ENCODE results near the gene PRIM1. TPM values are rescaled to one million over a fixed set of nuclear protein-coding genes. Genes with fewer than 3 reads are reported as not detected.

The PRIM1 gene
- total RNA-seq, 2 donors from 2014 or later: 9.0 to 14.5 TPM

- intact Hi-C loops (cut with DNase I): loop anchor here (10.0 kb wide), 1 partner anchor 88 kb away; the partner anchor contains the start of gene BAZ2A
- Histone ChIP-seq H3K27me3 (replicated peaks; ENCODE audit: insufficient read depth) (no peaks in the 10 kb centered on the region), H3K4me1 (replicated peaks) (peaks cover 22% of the 10 kb centered on the region), H3K36me3 (peaks cover 3 to 4% of the 10 kb centered on the region in 2 donors), H3K4me3 (peak overlapping the region in 1 of 2 donors; percentile 75), H3K9me3 (no peaks in the 10 kb centered on the region), H3K27ac (peak overlapping the region; percentile 94 to 96)
- DNase-seq (ENCODE audit: low spot score): no peak
- TF ChIP-seq POLR2A (IDR thresholded peaks at IDR 0.05): no peak
- WGBS: 51% methylated on average over 4 of the region's 4 CpGs
Observed at GRCh38 chr12:56722832-56723231, 29.3 kb downstream of the PRIM1 start.

GRCh38 chr12:56721721-56722120 lies 30.4 kb downstream of the PRIM1 start:
- Histone ChIP-seq H3K27ac (peak overlapping the region in 1 of 2 donors; percentile 96), H3K4me1 (replicated peaks) (peaks cover 24% of the 10 kb centered on the region), H3K27me3 (replicated peaks; ENCODE audit: insufficient read depth) (no peaks in the 10 kb centered on the region), H3K36me3 (peaks cover 3 to 4% of the 10 kb centered on the region in 2 donors), H3K4me3 (peak overlapping the region in 1 of 2 donors; percentile 75), H3K9me3 (no peaks in the 10 kb centered on the region)
- intact Hi-C loops (cut with DNase I): loop anchor here (10.0 kb wide), 1 partner anchor 87 kb away; the partner anchor contains the start of gene BAZ2A
- DNase-seq (ENCODE audit: low spot score): no peak
- 30% methylated on average over 2 of the region's 2 CpGs for WGBS
- no peak for TF ChIP-seq POLR2A (IDR thresholded peaks at IDR 0.05)
- TF ChIP-seq, protein P1, sequence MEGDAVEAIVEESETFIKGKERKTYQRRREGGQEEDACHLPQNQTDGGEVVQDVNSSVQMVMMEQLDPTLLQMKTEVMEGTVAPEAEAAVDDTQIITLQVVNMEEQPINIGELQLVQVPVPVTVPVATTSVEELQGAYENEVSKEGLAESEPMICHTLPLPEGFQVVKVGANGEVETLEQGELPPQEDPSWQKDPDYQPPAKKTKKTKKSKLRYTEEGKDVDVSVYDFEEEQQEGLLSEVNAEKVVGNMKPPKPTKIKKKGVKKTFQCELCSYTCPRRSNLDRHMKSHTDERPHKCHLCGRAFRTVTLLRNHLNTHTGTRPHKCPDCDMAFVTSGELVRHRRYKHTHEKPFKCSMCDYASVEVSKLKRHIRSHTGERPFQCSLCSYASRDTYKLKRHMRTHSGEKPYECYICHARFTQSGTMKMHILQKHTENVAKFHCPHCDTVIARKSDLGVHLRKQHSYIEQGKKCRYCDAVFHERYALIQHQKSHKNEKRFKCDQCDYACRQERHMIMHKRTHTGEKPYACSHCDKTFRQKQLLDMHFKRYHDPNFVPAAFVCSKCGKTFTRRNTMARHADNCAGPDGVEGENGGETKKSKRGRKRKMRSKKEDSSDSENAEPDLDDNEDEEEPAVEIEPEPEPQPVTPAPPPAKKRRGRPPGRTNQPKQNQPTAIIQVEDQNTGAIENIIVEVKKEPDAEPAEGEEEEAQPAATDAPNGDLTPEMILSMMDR (IDR thresholded peaks at IDR 0.05): no peak
- TF ChIP-seq POLR2AphosphoS5 (IDR thresholded peaks at IDR 0.05): no peak

DNA sequence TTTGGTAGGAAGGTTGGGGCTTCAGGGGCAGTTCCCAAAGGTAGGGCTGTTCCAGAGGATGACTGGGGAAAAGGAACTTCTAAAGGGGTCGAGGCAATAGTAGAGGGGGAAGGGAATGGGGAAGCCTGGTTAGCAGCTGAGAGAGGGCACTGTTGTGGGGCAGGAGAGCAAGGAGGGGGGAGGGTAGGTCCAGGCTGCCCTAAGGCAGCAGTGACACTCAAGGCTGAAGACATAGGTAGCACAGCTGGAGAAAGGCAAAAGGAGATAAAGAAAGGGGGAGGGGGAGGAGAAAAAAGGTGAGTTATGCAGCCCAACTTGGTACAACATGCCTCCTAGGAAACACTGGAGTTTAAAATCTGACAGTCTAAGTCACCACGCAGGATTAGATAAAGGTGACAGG lies 30.9 kb downstream of the PRIM1 start:
- Histone ChIP-seq H3K4me1 (replicated peaks) (peaks cover 24% of the 10 kb centered on the region), H3K4me3 (no peak overlapping the region), H3K27me3 (replicated peaks; ENCODE audit: insufficient read depth) (no peaks in the 10 kb centered on the region), H3K27ac (peak overlapping the region in 1 of 2 donors; percentile 96), H3K9me3 (no peaks in the 10 kb centered on the region), H3K36me3 (peaks cover 3 to 4% of the 10 kb centered on the region in 2 donors)
- intact Hi-C loops (cut with DNase I): loop anchor here (10.0 kb wide), 1 partner anchor 86 kb away; the partner anchor contains the start of gene BAZ2A
- WGBS: 69% methylated on average over 2 of the region's 2 CpGs
- DNase-seq (ENCODE audit: low spot score): no peak
- TF ChIP-seq, protein P1 (IDR thresholded peaks at IDR 0.05): no peak
- TF ChIP-seq POLR2A (IDR thresholded peaks at IDR 0.05): no peak
- no peak for TF ChIP-seq POLR2AphosphoS5 (IDR thresholded peaks at IDR 0.05)

- DNase-seq (ENCODE audit: low spot score): no peak
- TF ChIP-seq POLR2AphosphoS5 (IDR thresholded peaks at IDR 0.05) (no peak), POLR2A (IDR thresholded peaks at IDR 0.05) (no peak)
- TF ChIP-seq, protein P1 (IDR thresholded peaks at IDR 0.05): no peak
- Histone ChIP-seq H3K27me3 (replicated peaks; ENCODE audit: insufficient read depth) (no peaks in the 10 kb centered on the region), H3K4me3 (no peak overlapping the region), H3K4me1 (replicated peaks) (peaks cover 24% of the 10 kb centered on the region), H3K9me3 (no peaks in the 10 kb centered on the region), H3K27ac (peak overlapping the region in 1 of 2 donors; percentile 96), H3K36me3 (peaks cover 3 to 4% of the 10 kb centered on the region in 2 donors)
- intact Hi-C loops (cut with DNase I): loop anchor here (10.0 kb wide), 1 partner anchor 86 kb away; the partner anchor contains the start of gene BAZ2A
- WGBS: 84% methylated on average over 1 of the region's 1 CpG
Observed at GRCh38 chr12:56720731-56721151, 31.4 kb downstream of the PRIM1 start.

GRCh38 chr12:56719056-56719455 lies 33.1 kb downstream of the PRIM1 start:
- no peak for DNase-seq (ENCODE audit: low spot score)
- intact Hi-C loops (cut with DNase I): no loop called here
- Histone ChIP-seq H3K27ac (no peak overlapping the region), H3K4me1 (replicated peaks) (peaks cover 24% of the 10 kb centered on the region), H3K27me3 (replicated peaks; ENCODE audit: insufficient read depth) (no peaks in the 10 kb centered on the region), H3K4me3 (no peak overlapping the region), H3K36me3 (peaks cover 4 to 6% of the 10 kb centered on the region in 2 donors), H3K9me3 (no peaks in the 10 kb centered on the region)
- TF ChIP-seq POLR2AphosphoS5 (IDR thresholded peaks at IDR 0.05) (no peak), POLR2A (IDR thresholded peaks at IDR 0.05) (no peak)
- TF ChIP-seq, protein P1 (IDR thresholded peaks at IDR 0.05): no peak

Data from prostate gland (tissue), 2 donors.